ENCODE results near the gene DYNC1LI1.
"Not testable (repeated sequence)": the region's sequence is repeated elsewhere in the genome, so short reads cannot be mapped to it uniquely, and the experiment has no call there.

Gene DYNC1LI1

DNA sequence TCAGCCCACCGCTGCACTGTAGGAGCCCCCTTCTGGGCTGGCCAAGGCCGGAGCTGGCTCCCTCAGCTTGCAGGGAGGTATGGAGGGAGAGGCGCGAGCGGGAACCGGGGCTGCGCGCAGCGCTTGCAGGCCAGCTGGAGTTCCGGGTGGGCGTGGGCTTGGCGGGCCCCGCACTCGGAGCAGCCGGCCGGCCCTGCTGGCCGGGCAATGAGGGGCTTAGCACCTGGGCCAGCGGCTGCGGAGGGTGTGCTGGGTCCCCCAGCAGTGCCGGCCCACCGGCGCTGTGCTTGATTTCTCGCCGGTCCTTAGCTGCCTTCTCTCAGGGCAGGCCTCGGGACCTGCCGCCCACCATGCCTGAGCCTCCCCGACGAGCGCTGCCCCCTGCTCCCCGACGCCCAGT is 8.0 kb upstream of the DYNC1LI1 start:
- not testable (repeated sequence) for DNase-seq

DNA sequence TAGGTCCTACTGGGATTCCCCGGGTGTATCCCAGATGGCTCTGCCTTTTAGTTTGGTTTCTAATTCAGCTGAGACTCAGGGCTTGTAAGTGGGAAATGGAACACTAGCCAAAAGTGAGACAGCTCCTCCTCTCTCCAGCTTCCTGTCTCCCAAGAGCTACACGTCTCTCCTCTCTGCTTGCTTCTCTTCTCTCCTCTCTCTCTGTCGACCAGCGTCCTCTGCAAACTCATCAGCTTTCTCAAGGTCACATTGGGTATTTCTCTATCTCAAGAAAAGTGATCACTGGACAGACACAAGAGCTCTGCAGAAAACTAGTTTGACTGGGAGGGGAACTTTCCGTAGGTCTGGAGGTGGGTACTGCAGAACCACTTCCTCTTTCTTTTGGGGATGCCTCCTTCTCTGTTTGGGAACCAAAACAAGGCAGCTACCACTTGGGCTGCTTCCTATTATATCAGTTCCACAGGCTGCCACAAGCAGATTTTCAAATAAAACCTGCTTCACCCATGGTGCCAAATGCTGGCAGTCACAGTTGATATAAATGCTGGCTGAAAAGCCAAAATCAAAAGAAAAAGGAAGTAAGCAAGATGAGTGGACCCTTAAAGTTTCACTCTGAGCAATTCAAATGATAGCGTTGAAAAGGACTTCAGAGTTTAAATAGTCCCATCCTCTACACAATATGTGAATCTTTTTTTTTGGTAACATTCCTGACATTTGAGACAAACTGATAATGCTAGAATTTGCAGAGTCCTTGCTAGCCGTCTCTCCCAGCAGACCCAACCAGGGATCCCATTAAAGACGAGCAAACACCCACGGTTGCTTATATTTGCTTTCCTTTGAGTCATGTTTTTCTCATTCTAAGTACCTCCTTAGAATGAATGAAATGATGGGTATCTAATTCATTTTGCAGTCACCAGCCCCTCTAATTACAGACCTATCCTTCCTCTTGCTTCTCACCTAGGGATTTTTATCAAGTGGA is 7.2 kb upstream of the DYNC1LI1 start:
- DNase-seq = peak; percentile 85

DNA sequence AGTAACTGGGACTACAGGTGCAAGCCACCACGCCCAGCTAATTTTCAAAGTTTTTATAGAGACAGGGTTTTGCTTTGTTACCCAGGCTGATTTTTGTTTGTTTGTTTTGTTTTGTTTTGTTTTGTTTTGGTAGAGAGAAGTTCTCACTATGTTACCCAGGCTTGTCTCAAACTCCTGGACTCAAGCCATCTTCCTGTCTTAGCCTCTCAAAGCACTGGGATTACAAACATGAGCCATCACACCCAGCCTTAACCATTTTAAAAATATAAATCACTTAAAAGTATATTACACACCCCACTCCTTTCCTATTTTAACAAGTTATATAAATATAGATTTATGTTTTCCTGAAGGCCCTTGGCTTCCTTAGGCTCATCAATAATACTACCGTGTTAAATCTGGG is 6.5 kb upstream of the DYNC1LI1 start:
- DNase-seq = no peak

DNA sequence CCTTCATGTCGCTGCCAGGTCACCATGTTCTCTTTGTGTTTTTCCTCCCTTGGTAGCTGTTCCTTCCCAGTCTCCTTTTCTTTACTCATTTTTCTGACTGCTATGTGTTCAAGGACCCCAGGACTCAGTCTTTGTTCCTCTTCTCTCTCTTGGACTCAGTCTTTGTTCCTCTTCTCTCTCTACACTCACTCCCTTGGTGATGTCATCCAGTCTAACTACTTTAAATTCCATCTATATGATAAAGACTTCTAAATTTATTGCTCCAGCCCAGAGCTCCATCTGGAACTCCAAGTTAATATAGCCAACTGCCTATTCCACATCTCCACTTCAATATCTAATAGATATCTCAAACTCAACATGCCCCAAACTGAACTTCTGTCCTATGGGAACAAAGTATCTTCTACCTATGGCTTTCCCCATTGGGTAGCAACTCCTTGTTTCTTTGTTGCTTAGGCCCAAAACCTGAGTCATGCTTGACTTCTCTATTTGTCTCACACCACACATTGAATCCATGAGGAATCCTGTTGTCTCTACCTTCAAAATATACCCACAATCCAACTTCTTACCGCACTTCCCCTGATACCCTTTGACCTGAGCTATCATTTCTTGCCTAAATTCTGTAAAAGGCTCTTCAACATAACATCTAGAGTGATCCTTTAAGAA is 4.9 kb upstream of the DYNC1LI1 start:
- DNase-seq = peak; percentile 28

DNA sequence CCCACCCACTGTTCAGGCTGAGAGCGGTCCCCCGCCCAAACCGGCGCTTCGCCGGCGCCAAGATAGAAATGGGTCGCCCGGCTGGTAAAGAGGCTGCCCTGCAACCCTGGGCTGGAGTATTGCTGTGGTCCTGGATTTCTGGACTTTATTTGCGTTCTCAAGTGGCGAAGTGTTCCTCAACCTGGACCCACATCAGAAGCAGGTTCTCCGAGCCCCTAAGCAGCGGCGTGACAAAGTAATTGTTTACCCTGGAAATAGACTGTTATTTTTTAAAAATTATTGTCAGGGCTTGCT is 481 bp upstream of the DYNC1LI1 start:
- no peak for DNase-seq

DNA sequence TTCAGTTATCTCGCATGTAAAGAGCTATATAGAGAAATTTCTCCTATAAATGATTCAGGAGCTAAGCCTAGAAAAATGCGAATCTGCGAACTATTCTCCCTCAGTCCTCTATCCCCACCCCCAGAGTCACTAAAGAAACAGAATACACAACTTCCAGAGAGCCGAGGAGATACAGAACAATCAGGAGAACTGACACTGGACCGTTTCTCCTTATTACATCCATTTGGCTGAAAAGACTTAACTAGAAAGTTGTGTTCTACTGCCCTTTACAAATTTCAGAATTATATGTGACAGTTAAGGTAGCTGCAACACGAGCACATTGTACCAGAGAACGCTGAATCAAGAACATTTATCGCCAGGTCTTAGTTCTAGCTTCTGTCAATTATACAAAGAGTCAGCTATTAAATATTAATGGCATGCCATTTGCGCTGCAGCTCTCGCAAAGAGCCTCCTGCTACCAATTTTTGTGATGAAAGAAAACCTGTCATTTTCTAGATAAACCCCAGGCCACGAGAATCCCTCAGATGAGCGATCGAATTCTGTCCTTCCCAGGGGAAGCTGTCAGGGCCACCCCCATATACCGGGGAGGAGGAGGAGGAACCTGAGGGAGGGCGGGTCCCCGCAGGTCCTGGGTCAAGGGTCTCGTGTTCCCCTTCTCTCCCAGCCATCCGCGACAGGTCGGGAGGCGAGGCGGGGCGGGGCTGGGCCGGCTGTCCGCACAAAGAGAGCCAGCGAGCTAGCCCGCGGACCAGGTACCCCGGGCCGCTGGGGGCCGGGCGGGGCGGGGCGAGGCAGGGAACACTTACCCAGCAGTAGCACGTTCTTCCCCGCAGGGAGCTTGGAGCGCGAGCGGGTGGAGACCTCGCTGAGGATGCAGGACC is 878 bp downstream of the DYNC1LI1 start:
- peak; percentile 76 for DNase-seq

DNA sequence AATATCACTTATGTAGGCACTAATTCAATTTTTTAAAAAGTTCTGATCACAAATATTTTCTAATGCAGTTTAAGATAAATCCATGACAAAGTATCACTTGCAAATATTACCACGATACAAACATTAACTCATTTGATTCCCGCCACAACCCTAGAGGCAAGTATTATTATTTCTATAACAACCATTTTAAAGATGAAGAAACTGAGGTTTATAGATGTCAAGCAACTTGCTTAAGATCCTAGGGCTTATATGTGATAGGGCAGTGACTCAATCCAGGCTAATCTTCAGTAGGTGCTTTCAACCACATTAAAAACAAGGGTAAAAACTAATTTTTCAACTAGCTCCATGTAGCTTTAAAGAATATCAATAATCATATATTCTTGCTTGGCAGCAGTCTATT is 1.7 kb downstream of the DYNC1LI1 start:
- DNase-seq = peak; percentile 15

DNA sequence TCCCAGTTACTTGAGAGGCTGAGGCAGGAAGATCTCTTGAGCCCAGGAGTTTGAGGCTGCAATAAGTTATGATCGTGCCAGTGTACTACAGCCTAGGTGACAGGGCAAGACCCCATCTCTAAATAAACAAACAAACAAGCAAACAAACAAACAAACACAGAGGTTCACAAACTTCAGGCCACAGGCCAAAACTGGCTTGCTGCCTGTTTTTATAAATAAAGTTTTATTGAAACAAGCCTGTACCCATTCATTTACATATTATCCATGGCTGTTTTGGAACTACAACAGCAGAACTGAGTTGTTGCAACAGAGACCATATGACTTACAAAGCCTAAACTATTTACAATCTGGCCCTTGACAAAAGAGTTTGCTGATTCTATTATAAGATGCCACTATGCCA is 6.5 kb downstream of the DYNC1LI1 start:
- no peak for DNase-seq

DNA sequence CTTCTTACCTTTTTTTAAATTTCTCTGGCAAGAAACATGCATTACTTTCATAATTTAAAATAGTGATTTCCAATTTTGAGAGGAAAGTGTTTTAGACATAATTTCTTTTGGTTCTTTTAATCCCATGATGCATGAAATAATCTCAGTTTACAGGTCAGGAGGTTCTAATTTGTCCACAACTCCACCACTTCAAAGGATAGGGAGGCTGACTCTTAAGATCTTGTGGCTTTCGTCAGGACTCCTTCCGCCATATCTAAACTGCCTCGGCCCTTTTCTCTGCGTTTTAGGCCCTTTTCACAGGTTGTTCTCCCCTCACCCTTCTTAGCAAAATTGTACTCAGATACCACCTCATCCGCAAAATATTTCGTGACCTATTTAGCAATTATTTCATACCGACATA is 8.0 kb downstream of the DYNC1LI1 start:
- DNase-seq = no peak

DNA sequence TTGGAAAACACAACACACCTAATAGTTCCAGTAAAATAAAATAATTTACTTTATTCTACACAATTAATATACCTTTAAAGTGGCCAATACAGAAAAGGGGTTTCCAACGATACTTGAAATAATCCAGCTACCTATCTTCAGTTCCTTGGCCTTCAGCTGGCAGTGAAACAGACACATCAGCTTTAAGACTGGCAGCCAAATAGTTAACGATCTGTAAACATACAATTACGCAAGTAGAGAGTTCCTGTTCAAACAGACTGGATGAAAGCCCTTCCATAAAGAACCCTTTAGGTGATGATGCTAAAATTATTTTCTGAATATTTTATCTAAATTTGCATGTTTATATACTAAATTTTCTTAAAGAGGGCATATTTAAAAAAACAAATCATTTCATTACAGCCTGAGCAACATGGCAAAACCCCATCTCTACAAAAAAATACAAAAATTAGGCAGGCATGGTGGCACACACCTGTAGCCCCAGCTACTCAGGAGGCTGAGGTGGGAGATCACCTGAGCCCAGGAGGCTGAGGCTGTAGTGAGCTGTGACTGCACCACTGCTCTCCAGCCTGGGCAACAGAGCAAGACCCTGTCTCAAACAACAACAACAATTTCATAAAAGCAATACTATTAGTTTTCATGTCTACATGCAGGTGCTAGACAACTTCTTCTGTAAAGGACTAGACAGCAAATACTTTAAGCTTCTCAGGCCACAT is 12.9 kb downstream of the DYNC1LI1 start:
- peak; percentile 36 for DNase-seq

DNA sequence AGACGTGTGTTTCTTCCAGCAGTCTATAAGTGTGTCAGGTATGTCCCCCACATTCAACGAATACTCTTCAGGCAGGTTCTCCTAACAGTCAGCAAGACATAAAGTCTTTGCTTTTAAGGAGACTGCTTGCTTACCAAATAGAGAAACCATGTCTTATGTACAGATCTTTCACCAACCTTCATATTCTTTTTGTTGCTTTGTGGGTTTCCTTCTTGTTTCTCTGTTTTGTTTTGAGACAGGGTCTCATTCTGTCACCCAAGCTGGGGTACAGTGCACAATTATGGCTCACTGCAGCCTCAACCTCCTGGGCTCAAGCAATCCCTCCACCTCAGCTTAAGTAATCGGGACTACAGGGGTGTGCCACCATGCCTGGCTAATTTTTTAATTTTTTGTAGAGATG is 14.3 kb downstream of the DYNC1LI1 start:
- no peak for DNase-seq

DNA sequence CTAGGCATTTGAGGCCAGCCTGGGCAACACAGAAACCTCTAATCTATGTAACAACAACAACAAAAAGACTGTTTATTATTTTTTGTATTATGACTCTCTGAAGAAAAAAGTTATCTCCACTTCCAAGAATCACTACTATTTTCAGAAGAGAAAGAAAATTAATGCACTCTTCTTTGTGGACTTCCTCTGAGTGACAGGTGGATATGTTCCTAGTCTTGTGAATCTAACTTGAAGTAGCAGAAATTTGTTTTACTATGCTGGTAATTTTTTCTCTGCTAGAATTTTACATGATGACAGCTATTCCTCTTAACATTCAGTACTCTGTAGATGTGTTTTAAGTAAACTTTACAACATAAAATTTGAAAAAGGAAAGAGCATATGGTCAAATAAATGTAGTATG is 16.7 kb downstream of the DYNC1LI1 start:
- DNase-seq = no peak

DNA sequence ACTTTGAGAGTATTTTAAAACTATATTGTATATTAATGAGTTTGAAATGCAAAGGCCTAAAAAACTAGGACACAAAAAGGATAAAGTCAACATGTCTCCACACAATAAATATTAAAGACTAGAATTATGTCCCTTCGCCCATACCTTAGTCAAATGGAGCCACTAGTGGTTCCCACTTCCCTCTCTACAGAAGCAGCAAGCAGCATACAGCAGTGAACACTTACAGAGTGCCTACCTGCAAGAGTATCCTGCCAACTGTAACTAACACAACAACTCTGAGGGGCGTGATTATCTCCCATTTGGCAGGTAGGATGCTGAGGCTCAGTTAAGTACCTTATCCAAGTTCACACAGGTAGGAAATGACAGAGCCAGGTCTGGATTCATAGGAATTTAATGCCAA is 17.2 kb downstream of the DYNC1LI1 start:
- no peak for DNase-seq

DNA sequence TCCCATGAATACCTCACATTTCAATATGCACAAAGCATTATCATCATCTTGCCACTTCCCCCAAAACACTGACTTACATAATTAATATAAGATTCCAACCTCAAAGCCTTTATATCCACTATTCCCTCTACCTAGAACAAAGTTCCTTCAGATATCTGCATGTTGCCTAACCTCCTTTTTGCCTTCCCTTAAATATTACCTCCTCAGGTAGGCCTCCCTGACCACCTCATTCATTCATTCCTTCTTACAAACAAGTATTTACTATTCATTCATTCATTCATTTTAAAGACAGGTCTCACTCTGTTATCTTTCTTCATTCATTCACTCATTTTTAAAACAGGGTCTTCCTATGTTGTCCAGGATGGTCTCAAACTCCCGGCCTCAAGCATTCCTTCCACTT is 18.6 kb downstream of the DYNC1LI1 start:
- no peak for DNase-seq

DNA sequence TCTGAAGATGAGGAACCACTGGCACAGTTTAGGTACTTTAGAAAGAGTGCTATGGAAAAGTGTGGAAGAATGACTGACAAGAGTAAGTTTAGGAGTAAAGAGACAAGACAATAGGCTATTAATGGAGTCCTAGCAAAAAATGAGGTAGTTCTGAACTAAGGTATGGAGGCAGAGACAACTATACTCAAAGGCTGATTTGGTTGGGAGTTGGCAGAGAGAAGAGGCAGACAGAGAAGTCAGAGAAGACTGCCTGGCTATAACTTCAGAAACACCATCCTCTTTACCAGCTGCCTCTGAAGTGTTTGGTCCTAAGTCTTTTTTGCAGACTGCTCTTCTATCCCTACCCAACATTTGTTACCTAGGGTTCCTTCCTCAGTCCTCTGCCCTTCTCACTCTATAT is 19.2 kb downstream of the DYNC1LI1 start:
- no peak for DNase-seq

DNA sequence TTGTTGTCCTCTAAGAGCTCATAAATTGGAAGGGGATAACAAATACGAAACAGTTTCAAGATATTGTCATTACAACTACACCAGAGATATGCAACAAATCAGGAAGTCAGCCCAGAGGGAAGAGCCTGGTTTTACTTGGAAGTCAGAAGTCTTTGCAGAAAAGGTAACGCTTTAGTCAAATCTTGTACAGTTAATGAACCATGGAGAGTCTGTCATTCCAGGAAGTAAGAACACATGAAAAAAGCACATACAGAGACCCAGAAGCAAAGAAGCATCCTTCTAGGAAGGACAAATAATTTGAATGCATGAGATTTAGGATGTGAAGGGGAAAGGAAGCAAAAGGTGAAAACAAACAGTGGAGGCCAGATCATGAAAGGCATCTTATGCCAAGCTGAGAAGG is 19.6 kb downstream of the DYNC1LI1 start:
- DNase-seq = no peak

DNA sequence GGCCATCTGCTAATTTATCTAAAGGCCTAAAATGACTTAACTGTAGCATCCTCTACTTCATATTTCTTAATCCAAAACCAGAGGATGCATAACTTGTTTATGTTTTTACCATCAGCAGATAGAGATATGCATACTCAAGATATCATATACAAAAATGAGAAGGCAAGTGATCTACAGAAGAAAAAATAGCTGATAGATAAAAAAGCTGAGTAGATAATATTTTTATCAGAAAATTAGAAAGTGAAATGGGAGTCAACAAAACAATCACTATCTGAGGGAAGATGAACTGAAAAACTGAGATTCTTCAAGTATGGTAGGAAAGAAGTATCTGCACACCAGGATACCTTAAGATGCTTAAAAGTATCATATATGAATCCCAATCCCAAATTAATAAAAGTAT is 25.4 kb downstream of the DYNC1LI1 start:
- DNase-seq = no peak

DNA sequence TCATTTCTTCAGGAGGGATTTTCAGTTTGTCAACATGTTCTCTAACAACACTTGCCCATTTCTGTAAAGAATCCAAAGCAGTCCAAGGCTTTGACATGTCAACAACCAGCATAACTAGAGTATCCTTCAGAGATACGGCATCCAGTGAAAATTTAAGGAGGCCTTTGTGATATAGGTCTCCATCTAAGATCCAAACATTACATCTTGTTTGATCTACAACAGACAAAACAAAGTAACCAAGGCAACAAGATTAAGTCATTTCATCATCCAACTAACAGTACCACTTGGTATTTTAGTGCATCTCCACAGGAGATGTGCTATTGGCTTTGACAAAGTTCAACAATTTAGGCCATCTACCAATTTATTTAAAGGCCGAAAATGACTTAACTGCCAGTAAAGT is 25.8 kb downstream of the DYNC1LI1 start:
- no peak for DNase-seq

DNA sequence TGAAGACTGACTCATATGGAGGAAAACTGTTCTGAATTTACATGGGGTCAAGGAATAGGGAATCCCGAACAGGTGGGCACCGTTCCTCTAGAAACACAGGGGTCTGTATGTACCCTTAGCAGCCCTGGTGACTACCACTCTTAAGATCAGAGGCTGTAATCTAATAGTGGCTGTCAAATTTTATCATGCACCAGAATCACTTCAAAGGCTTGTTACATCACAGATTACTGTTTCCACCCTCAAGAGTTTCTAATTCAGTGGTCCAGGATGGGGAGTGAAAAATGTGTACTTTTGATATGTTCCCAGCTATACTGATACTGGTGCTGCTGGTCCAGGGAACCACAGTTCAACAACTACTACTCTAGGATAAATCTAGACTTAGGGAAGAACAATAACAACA is 27.9 kb downstream of the DYNC1LI1 start:
- DNase-seq = no peak

DNA sequence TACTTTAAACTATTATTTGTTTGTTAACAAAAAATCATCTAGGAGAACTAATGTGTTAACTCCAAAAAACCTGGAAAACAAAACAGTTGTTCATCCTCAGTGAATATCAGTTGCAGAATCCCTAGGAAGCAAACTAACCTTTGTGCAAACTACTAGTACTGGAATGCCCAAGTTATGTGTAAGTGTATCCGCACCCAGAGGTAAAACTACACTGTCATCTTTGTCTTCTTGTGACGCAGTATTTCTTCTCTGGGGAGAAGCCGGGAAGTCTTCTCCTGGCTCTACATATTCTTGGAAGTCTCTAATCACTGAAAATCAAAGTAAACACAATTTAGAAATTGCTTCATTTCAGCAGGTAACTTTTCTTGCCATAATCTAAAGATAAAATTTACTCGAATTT is 29.8 kb downstream of the DYNC1LI1 start:
- DNase-seq = no peak

DNA sequence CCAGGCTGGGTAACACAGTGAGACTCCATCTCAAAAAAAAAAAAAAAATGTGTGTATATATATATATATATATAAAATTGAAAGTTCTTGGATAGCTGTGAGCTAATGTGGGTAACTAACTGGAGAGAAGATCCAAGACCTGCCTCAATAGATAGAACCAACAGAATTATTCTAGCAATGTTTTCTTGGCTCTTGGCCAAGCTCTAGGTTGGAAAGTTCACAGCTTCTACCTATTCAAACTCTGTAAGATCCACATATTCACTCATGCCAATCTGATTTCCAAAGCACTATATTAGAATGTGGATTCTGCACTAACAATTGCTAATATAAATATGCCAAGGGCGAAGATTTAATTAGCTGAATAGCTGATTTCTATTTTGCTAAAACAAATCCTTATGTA is 38.2 kb downstream of the DYNC1LI1 start:
- no peak for DNase-seq

DNA sequence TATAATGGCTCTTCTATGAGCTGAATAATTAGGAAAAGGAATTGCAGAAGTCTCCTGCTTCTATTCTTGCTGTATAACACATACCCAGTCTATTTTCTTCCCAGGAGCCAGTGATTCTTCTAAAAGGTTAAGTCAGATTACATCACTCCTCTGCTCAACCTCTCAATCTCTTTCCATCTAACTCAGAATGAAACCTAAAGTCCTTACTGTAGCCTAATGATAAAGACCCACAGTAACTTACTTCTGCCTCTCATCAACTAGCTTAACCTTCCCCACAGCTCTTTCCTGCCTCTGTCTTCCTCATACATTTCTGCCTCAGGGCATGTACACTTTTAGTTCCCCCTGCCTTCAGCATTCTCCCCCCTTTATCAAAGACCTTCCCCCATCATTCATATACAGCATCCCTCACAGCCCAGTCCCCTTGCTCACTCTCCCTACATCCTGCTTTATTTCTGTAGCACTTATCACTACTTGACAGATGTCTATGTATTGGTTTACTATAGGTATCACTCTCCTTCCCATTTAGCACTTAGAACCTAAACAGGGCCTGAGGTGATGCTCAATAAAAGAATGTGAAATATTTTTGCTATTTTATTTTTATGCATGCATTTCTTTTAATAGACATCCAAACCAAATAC is 39.5 kb downstream of the DYNC1LI1 start:
- no peak for DNase-seq
